ENCODE data around the gene IL4R. TPM values are rescaled to one million over a fixed set of nuclear protein-coding genes. Genes with fewer than 3 reads are reported as not detected.
A peak's percentile ranks its signal among the peaks of the same experiment; 100 is the strongest.
"Not testable (repeated sequence)": the region's sequence is repeated elsewhere in the genome, so short reads cannot be mapped to it uniquely, and the experiment has no call there.

IL4R gene
- total and polyA plus RNA-seq, 2 donors (not counting 1 experiment from before 2014, with no cell fraction given), result 17.1 to 23.6 TPM

DNA sequence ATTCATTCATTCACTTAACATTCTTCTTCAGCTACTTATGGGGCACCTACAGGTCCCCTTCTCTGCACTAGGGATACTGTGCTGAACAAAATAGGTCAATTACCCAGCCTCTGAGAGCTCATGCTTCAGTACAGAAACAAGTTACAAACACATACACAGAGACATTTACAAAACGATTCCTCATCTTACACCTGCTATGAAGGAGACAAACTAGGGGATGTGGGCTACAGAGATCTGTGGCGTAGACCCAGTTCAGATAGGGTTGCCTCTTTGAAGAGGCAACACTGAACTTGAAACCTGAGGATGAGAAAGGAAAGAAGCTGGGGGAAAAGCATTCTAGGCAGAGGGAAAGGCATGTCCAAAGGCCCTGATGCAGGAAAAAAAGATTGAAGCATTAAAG is 93.4 kb downstream of the IL4R start:
- no peak overlapping the region for H3K4me3 ChIP-seq (replicated peaks in 1 of 4; ENCODE audit: control extremely low read depth in 1 of 4, insufficient read depth in 1 of 4, low read depth in 3 of 4, low read length in 4 of 4)
- H3K9me3 ChIP-seq (ENCODE audit: control insufficient read depth, insufficient read depth, low read depth, low read length), result no peaks in the 10 kb centered on the region
- H2AFZ ChIP-seq (ENCODE audit: low read length), result no peak overlapping the region
- H4K20me1 ChIP-seq (ENCODE audit: control insufficient read depth, extremely low read depth, insufficient read depth, low read length), result no peaks in the 10 kb centered on the region
- TF ChIP-seq, protein P1, sequence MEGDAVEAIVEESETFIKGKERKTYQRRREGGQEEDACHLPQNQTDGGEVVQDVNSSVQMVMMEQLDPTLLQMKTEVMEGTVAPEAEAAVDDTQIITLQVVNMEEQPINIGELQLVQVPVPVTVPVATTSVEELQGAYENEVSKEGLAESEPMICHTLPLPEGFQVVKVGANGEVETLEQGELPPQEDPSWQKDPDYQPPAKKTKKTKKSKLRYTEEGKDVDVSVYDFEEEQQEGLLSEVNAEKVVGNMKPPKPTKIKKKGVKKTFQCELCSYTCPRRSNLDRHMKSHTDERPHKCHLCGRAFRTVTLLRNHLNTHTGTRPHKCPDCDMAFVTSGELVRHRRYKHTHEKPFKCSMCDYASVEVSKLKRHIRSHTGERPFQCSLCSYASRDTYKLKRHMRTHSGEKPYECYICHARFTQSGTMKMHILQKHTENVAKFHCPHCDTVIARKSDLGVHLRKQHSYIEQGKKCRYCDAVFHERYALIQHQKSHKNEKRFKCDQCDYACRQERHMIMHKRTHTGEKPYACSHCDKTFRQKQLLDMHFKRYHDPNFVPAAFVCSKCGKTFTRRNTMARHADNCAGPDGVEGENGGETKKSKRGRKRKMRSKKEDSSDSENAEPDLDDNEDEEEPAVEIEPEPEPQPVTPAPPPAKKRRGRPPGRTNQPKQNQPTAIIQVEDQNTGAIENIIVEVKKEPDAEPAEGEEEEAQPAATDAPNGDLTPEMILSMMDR (conservative IDR thresholded peaks at IDR 0.05 in 1 of 2, IDR thresholded peaks at IDR 0.05 in 1 of 2; ENCODE audit: low read depth in 1 of 2, low read length in 2 of 2), result no peak
- TF ChIP-seq EZH2 (IDR thresholded peaks at IDR 0.05; ENCODE audit: low read length, missing control alignments), result no peak
- peaks cover 2% of the 10 kb centered on the region for H3K27me3 ChIP-seq (ENCODE audit: control insufficient read depth, insufficient read depth, low read length)
- no peak for DNase-seq (ENCODE audit: low read depth in 2 of 2)
- no peak overlapping the region for H3K9ac ChIP-seq (ENCODE audit: insufficient read depth, low read length)
- H3K4me2 ChIP-seq (ENCODE audit: extremely low read depth, insufficient read depth, low read length), result no peak overlapping the region
- H3K36me3 ChIP-seq (ENCODE audit: control insufficient read depth, insufficient read depth, low read length), result no peaks in the 10 kb centered on the region
- H3K4me1 ChIP-seq (ENCODE audit: control insufficient read depth, extremely low read depth, insufficient read depth, low read length), result peaks cover 7% of the 10 kb centered on the region
- H3K27ac ChIP-seq (ENCODE audit: insufficient read depth, low read length), result no peak overlapping the region
- H3K79me2 ChIP-seq (ENCODE audit: control insufficient read depth, insufficient read depth, low read length), result no peaks in the 10 kb centered on the region

DNA sequence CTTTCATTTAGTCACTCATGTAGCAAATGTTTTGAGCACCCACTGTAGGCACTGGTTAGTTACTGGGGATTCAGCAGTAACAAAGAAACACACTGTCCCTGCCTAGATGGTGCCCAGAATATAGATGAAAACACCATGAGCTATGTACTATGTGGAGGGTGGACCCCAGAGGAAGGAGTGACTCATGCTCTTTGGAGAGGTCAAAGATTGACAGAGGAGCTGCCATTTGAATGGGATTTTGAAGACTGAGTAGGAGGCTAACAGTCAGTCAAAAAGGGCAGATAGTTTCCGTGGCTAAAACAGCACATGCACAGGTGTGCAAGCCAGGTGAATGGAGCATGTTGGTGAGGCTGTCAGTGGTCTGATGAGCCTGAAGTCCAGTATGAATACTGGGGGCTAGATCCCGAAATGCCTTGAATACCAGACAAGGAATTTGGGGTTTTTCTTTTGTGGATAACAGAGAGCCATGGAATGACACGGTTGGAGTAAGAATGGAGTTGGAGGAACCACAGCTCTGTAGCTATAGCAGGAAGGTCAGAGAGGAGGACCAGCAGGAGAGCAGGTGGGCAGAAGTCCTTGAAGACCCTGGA is 94.3 kb downstream of the IL4R start:
- H3K9me3 ChIP-seq (ENCODE audit: control insufficient read depth, insufficient read depth, low read depth, low read length), result no peaks in the 10 kb centered on the region
- no peak overlapping the region for H3K9ac ChIP-seq (ENCODE audit: insufficient read depth, low read length)
- H3K79me2 ChIP-seq (ENCODE audit: control insufficient read depth, insufficient read depth, low read length), result no peaks in the 10 kb centered on the region

DNA sequence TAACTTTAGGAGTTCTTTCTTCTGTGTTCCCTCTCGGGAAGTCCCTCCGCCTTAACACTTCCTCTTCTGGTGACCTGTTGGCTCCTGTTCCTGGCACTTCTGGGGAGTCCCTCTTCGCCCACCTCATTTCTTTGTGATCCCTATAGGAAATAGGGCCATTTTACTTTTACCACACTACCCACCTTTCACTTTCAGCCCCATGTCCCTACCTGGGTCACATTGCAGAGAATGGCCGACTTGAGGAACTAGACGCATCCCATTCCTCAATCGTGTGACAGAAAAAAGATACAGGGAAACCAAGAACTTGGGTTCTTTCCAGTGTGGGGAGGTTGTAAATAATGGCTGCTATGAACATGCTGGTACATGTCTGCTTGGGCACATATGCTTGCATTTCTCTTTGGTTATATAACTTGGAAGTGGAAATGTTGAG is 94.8 kb downstream of the IL4R start:
- Histone ChIP-seq H3K36me3 (ENCODE audit: control insufficient read depth, insufficient read depth, low read length) (no peaks in the 10 kb centered on the region), H2AFZ (ENCODE audit: low read length) (no peak overlapping the region), H3K4me1 (ENCODE audit: control insufficient read depth, extremely low read depth, insufficient read depth, low read length) (peaks cover 3% of the 10 kb centered on the region), H3K4me3 (replicated peaks in 1 of 4; ENCODE audit: control extremely low read depth in 1 of 4, insufficient read depth in 1 of 4, low read depth in 3 of 4, low read length in 4 of 4) (no peak overlapping the region), H3K79me2 (ENCODE audit: control insufficient read depth, insufficient read depth, low read length) (no peaks in the 10 kb centered on the region), H3K27ac (ENCODE audit: insufficient read depth, low read length) (no peak overlapping the region), H4K20me1 (ENCODE audit: control insufficient read depth, extremely low read depth, insufficient read depth, low read length) (no peaks in the 10 kb centered on the region), H3K9ac (ENCODE audit: insufficient read depth, low read length) (no peak overlapping the region), H3K9me3 (ENCODE audit: control insufficient read depth, insufficient read depth, low read depth, low read length) (no peaks in the 10 kb centered on the region), H3K27me3 (ENCODE audit: control insufficient read depth, insufficient read depth, low read length) (no peaks in the 10 kb centered on the region), H3K4me2 (ENCODE audit: extremely low read depth, insufficient read depth, low read length) (no peak overlapping the region)
- no peak for TF ChIP-seq EZH2 (IDR thresholded peaks at IDR 0.05; ENCODE audit: low read length, missing control alignments)
- TF ChIP-seq, protein P1 (conservative IDR thresholded peaks at IDR 0.05 in 1 of 2, IDR thresholded peaks at IDR 0.05 in 1 of 2; ENCODE audit: low read depth in 1 of 2, low read length in 2 of 2), result no peak
- DNase-seq (ENCODE audit: low read depth in 2 of 2), result no peak

More for the DNA sequence above, 94.3 kb downstream of the IL4R start:
- Histone ChIP-seq H3K4me1 (ENCODE audit: control insufficient read depth, extremely low read depth, insufficient read depth, low read length) (peaks cover 3% of the 10 kb centered on the region), H3K4me2 (ENCODE audit: extremely low read depth, insufficient read depth, low read length) (no peak overlapping the region), H3K4me3 (replicated peaks in 1 of 4; ENCODE audit: control extremely low read depth in 1 of 4, insufficient read depth in 1 of 4, low read depth in 3 of 4, low read length in 4 of 4) (no peak overlapping the region), H2AFZ (ENCODE audit: low read length) (no peak overlapping the region), H3K27me3 (ENCODE audit: control insufficient read depth, insufficient read depth, low read length) (peaks cover under 1% of the 10 kb centered on the region), H4K20me1 (ENCODE audit: control insufficient read depth, extremely low read depth, insufficient read depth, low read length) (no peaks in the 10 kb centered on the region), H3K27ac (ENCODE audit: insufficient read depth, low read length) (no peak overlapping the region), H3K36me3 (ENCODE audit: control insufficient read depth, insufficient read depth, low read length) (no peaks in the 10 kb centered on the region)
- TF ChIP-seq, protein P1 (conservative IDR thresholded peaks at IDR 0.05 in 1 of 2, IDR thresholded peaks at IDR 0.05 in 1 of 2; ENCODE audit: low read depth in 1 of 2, low read length in 2 of 2), result no peak
- no peak for TF ChIP-seq EZH2 (IDR thresholded peaks at IDR 0.05; ENCODE audit: low read length, missing control alignments)
- peak; percentile 65 to 73 for DNase-seq (ENCODE audit: low read depth in 2 of 2)

DNA sequence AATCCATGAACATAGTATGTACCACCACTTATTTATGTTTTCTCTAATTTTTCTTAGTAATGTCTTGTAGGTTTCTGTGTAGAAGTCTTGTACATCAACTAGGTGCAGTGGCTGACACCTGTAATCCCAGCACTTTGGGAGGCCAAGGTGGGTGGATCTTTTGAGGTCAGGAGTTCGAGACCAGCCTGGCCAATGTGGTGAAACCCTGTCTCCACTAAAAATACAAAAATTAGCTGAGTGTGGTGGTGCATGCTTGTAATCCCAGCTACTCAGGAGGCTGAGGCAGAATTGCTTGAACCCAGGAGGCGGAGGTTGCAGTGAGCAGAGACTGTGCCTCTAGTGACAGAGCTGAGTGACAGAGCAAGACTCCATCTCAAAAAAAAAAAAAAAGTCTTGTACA is 96.2 kb downstream of the IL4R start:
- not testable (repeated sequence) for H3K79me2 ChIP-seq (ENCODE audit: control insufficient read depth, insufficient read depth, low read length); H3K27ac ChIP-seq (ENCODE audit: insufficient read depth, low read length); H3K27me3 ChIP-seq (ENCODE audit: control insufficient read depth, insufficient read depth, low read length); H3K4me2 ChIP-seq (ENCODE audit: extremely low read depth, insufficient read depth, low read length); H3K9me3 ChIP-seq (ENCODE audit: control insufficient read depth, insufficient read depth, low read depth, low read length); H3K4me1 ChIP-seq (ENCODE audit: control insufficient read depth, extremely low read depth, insufficient read depth, low read length); H3K4me3 ChIP-seq (replicated peaks in 1 of 4; ENCODE audit: control extremely low read depth in 1 of 4, insufficient read depth in 1 of 4, low read depth in 3 of 4, low read length in 4 of 4); H4K20me1 ChIP-seq (ENCODE audit: control insufficient read depth, extremely low read depth, insufficient read depth, low read length); H3K9ac ChIP-seq (ENCODE audit: insufficient read depth, low read length); H2AFZ ChIP-seq (ENCODE audit: low read length); DNase-seq (ENCODE audit: low read depth in 2 of 2); H3K36me3 ChIP-seq (ENCODE audit: control insufficient read depth, insufficient read depth, low read length)

All from fibroblast of lung (primary cell).